Mesenchymal stem cell (in vitro differentiated cells and primary cell): ENCODE results near the gene SMIM29.
A peak's percentile ranks its signal among the peaks of the same experiment; 100 is the strongest.
"Not testable (repeated sequence)": the region's sequence is repeated elsewhere in the genome, so short reads cannot be mapped to it uniquely, and the experiment has no call there.

Source experiments
- DNase-seq: peaks from one replicate; pipeline ENCODE4 v3.0.0-alpha.2; 2013
- H2AFZ ChIP-seq: one replicate; pipeline ENCODE4 v1.6.1; 2013; ENCODE audit warnings: low read depth, mild to moderate bottlenecking, control low read depth, inconsistent platforms, low read length, moderate library complexity
- H2AK5ac ChIP-seq: 2 replicates; pipeline ENCODE4 v1.6.1; 2013; ENCODE audit warnings: low read length, moderate library complexity, mild to moderate bottlenecking, inconsistent platforms; ENCODE audit not compliant: severe bottlenecking
- H2BK120ac ChIP-seq: one replicate; pipeline ENCODE4 v1.6.1; 2013; ENCODE audit warnings: low read depth, mild to moderate bottlenecking, inconsistent platforms, low read length, moderate library complexity
- H2BK12ac ChIP-seq, 2 experiments: one replicate each; pipeline ENCODE4 v1.6.1; 2013; ENCODE audit warnings: inconsistent platforms in 2 of 2, low read length in 2 of 2, mild to moderate bottlenecking in 2 of 2, moderate library complexity in 2 of 2, control low read depth in 1 of 2
- H2BK15ac ChIP-seq: one replicate; pipeline ENCODE4 v1.6.1; 2013; ENCODE audit warnings: mild to moderate bottlenecking, low read depth, inconsistent platforms; ENCODE audit not compliant: poor library complexity, severe bottlenecking
- H2BK5ac ChIP-seq: 2 replicates; pipeline ENCODE4 v1.6.1; 2013; ENCODE audit warnings: low read depth, mild to moderate bottlenecking, low read length, control low read depth, inconsistent platforms; ENCODE audit not compliant: poor library complexity, severe bottlenecking
- H3K14ac ChIP-seq, 2 experiments: one replicate each; pipeline ENCODE4 v1.6.1; 2013; ENCODE audit warnings: inconsistent platforms in 2 of 2, low read length in 2 of 2, control low read depth in 1 of 2, mild to moderate bottlenecking in 1 of 2, moderate library complexity in 1 of 2
- H3K18ac ChIP-seq, 2 experiments: one replicate each; pipeline ENCODE4 v1.6.1; 2013; ENCODE audit warnings: inconsistent platforms in 2 of 2, low read length in 2 of 2, control low read depth in 1 of 2, low read depth in 1 of 2, mild to moderate bottlenecking in 1 of 2
- H3K23ac ChIP-seq, 2 experiments: one replicate each; pipeline ENCODE4 v1.6.1; 2013; ENCODE audit warnings: inconsistent platforms in 2 of 2, low read length in 2 of 2, mild to moderate bottlenecking in 2 of 2, moderate library complexity in 2 of 2, control low read depth in 1 of 2
- H3K27ac ChIP-seq: 2 replicates; pipeline ENCODE4 v1.5.1; 2013; ENCODE audit warnings: mild to moderate bottlenecking, moderate library complexity, low read length, control low read depth, inconsistent platforms; ENCODE audit not compliant: poor library complexity, severe bottlenecking
- H3K27me3 ChIP-seq, 2 experiments: 2 replicates each; pipeline versions ENCODE4 v1.6.1 to v1.7.0; 2013; ENCODE audit warnings: low read length in 2 of 2, mild to moderate bottlenecking in 2 of 2, moderate library complexity in 2 of 2, control low read depth in 1 of 2, inconsistent platforms in 1 of 2; ENCODE audit not compliant: control insufficient read depth in 1 of 2, insufficient read depth in 1 of 2
- H3K36me3 ChIP-seq, 2 experiments: 2 replicates each; pipeline versions ENCODE4 v1.6.1 to v1.7.0; 2013; ENCODE audit warnings: low read length in 2 of 2, control low read depth in 1 of 2, inconsistent platforms in 1 of 2, low read depth in 1 of 2, mild to moderate bottlenecking in 1 of 2; ENCODE audit not compliant: insufficient read depth in 2 of 2, control insufficient read depth in 1 of 2
- H3K4ac ChIP-seq, 2 experiments: one replicate each; pipeline ENCODE4 v1.6.1; 2013; ENCODE audit warnings: inconsistent platforms in 2 of 2, low read length in 2 of 2, mild to moderate bottlenecking in 2 of 2, moderate library complexity in 2 of 2, control low read depth in 1 of 2, low read depth in 1 of 2
- H3K4me1 ChIP-seq: 2 replicates; pipeline ENCODE4 v1.6.1; 2013; ENCODE audit warnings: low read depth, low read length, control low read depth; ENCODE audit not compliant: control insufficient read depth, insufficient read depth
- H3K4me2 ChIP-seq: 2 replicates; pipeline ENCODE4 v1.6.1; 2013; ENCODE audit warnings: low read length, mild to moderate bottlenecking, inconsistent platforms; ENCODE audit not compliant: poor library complexity, severe bottlenecking
- H3K4me3 ChIP-seq, 2 experiments: 2 replicates each; pipeline versions ENCODE4 v1.5.1 to v1.7.0; 2013; ENCODE audit warnings: low read length in 2 of 2, mild to moderate bottlenecking in 2 of 2, control low read depth in 1 of 2, low read depth in 1 of 2; ENCODE audit not compliant: insufficient read depth in 1 of 2
- H3K79me1 ChIP-seq: replicated peaks from 2 replicates; pipeline ENCODE4 v1.6.1; 2013; ENCODE audit warnings: mild to moderate bottlenecking, control low read depth, low read length, inconsistent platforms; ENCODE audit not compliant: poor library complexity, severe bottlenecking
- H3K9ac ChIP-seq: 2 replicates; pipeline ENCODE4 v1.7.0; 2013; ENCODE audit warnings: mild to moderate bottlenecking, low read length, moderate library complexity
- H3K9me3 ChIP-seq: 2 replicates; pipeline ENCODE4 v1.7.0; 2013; ENCODE audit warnings: mild to moderate bottlenecking, low read length; ENCODE audit not compliant: control insufficient read depth
- H4K8ac ChIP-seq: one replicate; pipeline ENCODE4 v1.6.1; 2013; ENCODE audit warnings: inconsistent platforms, mild to moderate bottlenecking, low read length, moderate library complexity
- H4K91ac ChIP-seq: one replicate; pipeline ENCODE4 v1.6.1; 2013; ENCODE audit warnings: mild to moderate bottlenecking, low read length, inconsistent platforms
- WGBS: methylation state at CpG from one replicate; pipeline ENCODE4 v1.1.7; 2013; ENCODE audit warnings: mixed read lengths; 5-methylcytosine and 5-hydroxymethylcytosine counted together

SMIM29 gene

GRCh38 chr6:34272013-34272926 lies 23.5 kb upstream of the SMIM29 start:
- H4K8ac ChIP-seq, result peak overlapping the region; percentile 66
- no peak for DNase-seq
- 95% methylated on average over 12 of the region's 13 CpGs for WGBS
- H3K9me3 ChIP-seq, result no peaks in the 10 kb centered on the region
- peaks cover 1% of the 10 kb centered on the region for H3K4me1 ChIP-seq
- no peak overlapping the region for H2BK15ac ChIP-seq
- H3K23ac ChIP-seq, result no peak overlapping the region
- H3K14ac ChIP-seq, result no peak overlapping the region
- H3K9ac ChIP-seq, result no peak overlapping the region
- no peak overlapping the region for H3K4me2 ChIP-seq
- H3K27me3 ChIP-seq, result no peaks in the 10 kb centered on the region
- peaks cover 0 to 5% of the 10 kb centered on the region in 2 experiments for H3K36me3 ChIP-seq
- no peak overlapping the region for H3K4ac ChIP-seq
- peak overlapping the region in 1 of 2 experiments; percentile 34 for H3K18ac ChIP-seq
- H3K4me3 ChIP-seq, result no peak overlapping the region
- no peak overlapping the region for H2BK12ac ChIP-seq
- no peak overlapping the region for H4K91ac ChIP-seq
- H2AFZ ChIP-seq, result no peak overlapping the region
- no peak overlapping the region for H2BK5ac ChIP-seq
- H3K79me1 ChIP-seq, result no peaks in the 10 kb centered on the region
- no peak overlapping the region for H2AK5ac ChIP-seq
- H2BK120ac ChIP-seq, result no peak overlapping the region
- H3K27ac ChIP-seq, result no peak overlapping the region

GRCh38 chr6:34269658-34270341 lies 21.0 kb upstream of the SMIM29 start:
- H2BK15ac ChIP-seq, H3K4me2 ChIP-seq, H2AFZ ChIP-seq, H4K8ac ChIP-seq, H3K14ac ChIP-seq, H3K4me1 ChIP-seq, H3K9ac ChIP-seq, H3K18ac ChIP-seq, H2BK5ac ChIP-seq, DNase-seq, H3K79me1 ChIP-seq, H3K9me3 ChIP-seq, H3K4me3 ChIP-seq, H3K23ac ChIP-seq, H2BK12ac ChIP-seq, H2AK5ac ChIP-seq, H3K4ac ChIP-seq, H3K27me3 ChIP-seq, H2BK120ac ChIP-seq, H3K27ac ChIP-seq, H4K91ac ChIP-seq: not testable (repeated sequence)
- 80% methylated on average over 16 of the region's 17 CpGs for WGBS
- peaks cover 0 to 12% of the 10 kb centered on the region in 2 experiments for H3K36me3 ChIP-seq

- WGBS, result no CpG with 5 or more reads among the region's 25 CpGs
- not testable (repeated sequence) for H2BK15ac ChIP-seq, H4K8ac ChIP-seq, H3K27ac ChIP-seq, H2BK5ac ChIP-seq, DNase-seq, H3K27me3 ChIP-seq, H3K4ac ChIP-seq, H2BK120ac ChIP-seq, H3K4me3 ChIP-seq, H3K23ac ChIP-seq, H3K4me2 ChIP-seq, H3K79me1 ChIP-seq, H3K9ac ChIP-seq, H3K4me1 ChIP-seq, H3K9me3 ChIP-seq, H2AFZ ChIP-seq, H2AK5ac ChIP-seq, H4K91ac ChIP-seq, H3K14ac ChIP-seq, H3K18ac ChIP-seq, H2BK12ac ChIP-seq
- H3K36me3 ChIP-seq, result peaks cover 0 to 16% of the 10 kb centered on the region in 2 experiments
Measured at GRCh38 chr6:34269132-34269531, 20.3 kb upstream of the SMIM29 start.

GRCh38 chr6:34267746-34268145 lies 18.9 kb upstream of the SMIM29 start:
- H3K4me2 ChIP-seq, result no peak overlapping the region
- H2BK15ac ChIP-seq, result no peak overlapping the region
- no peak overlapping the region for H2AFZ ChIP-seq
- DNase-seq, result no peak
- no peak overlapping the region for H2BK5ac ChIP-seq
- no peak overlapping the region for H3K9ac ChIP-seq
- no peak overlapping the region for H2AK5ac ChIP-seq
- H2BK120ac ChIP-seq, result no peak overlapping the region
- no peak overlapping the region for H2BK12ac ChIP-seq
- H3K4ac ChIP-seq, result no peak overlapping the region
- H4K91ac ChIP-seq, result no peak overlapping the region
- peaks cover 9 to 24% of the 10 kb centered on the region in 2 experiments for H3K36me3 ChIP-seq
- WGBS, result 100% methylated on average over 2 of the region's 2 CpGs
- no peak overlapping the region for H3K4me3 ChIP-seq
- H3K79me1 ChIP-seq, result no peaks in the 10 kb centered on the region
- H3K4me1 ChIP-seq, result peaks cover 1% of the 10 kb centered on the region
- H3K23ac ChIP-seq, result no peak overlapping the region
- H3K27ac ChIP-seq, result no peak overlapping the region
- no peaks in the 10 kb centered on the region for H3K27me3 ChIP-seq
- H3K18ac ChIP-seq, result no peak overlapping the region
- peaks cover 4% of the 10 kb centered on the region for H3K9me3 ChIP-seq
- no peak overlapping the region for H3K14ac ChIP-seq
- H4K8ac ChIP-seq, result no peak overlapping the region
